SK-N-SH (cell line): ENCODE results near the gene ADGRF5. TPM values are rescaled to one million over a fixed set of nuclear protein-coding genes. Genes with fewer than 3 reads are reported as not detected.

ENCODE experiments used
- CTCF ChIA-PET: fragments of 300-600, 350-600 bp; formaldehyde crosslinking; extraction: SDS; loops from one replicate; lab custom pipeline; 2021; lab: Yijun Ruan, JAX
- POLR2A ChIA-PET: fragments of 350-600 bp; sonication (Branson Sonifier 250); formaldehyde crosslinking; extraction: SDS; loops from one replicate; lab custom pipeline; 2020; ENCODE audit warnings: antibody characterized with exemption, inconsistent platforms; lab: Yijun Ruan, JAX
- DNase-seq: peaks from one replicate; pipeline ENCODE4 v3.0.0; 2012
- H2AFZ ChIP-seq: fragments of 200-600 bp; sonication (generic); 2 replicates; pipeline ENCODE4 v1.8.1; 2016; ENCODE audit warnings: antibody characterized with exemption, mild to moderate bottlenecking, low read depth
- H3F3A ChIP-seq: fragments of 200-600 bp; sonication (generic); replicated peaks from 2 replicates; pipeline ENCODE3; 2016; ENCODE audit warnings: antibody characterized with exemption, mild to moderate bottlenecking; ENCODE audit not compliant: insufficient read depth
- H3K27ac ChIP-seq, 2 experiments: fragments of 200-500 bp in 1 of 2; fragments of 200-600 bp in 1 of 2; sonication (Bioruptor generic) in 1 of 2; sonication (generic), shearing (Covaris generic) in 1 of 2; 2 replicates each; pipeline versions ENCODE4 v1.5.1 to v1.6.1; 2014 to 2016; ENCODE audit warnings: low read depth in 2 of 2, inconsistent platforms in 1 of 2, low read length in 1 of 2, mild to moderate bottlenecking in 1 of 2, mixed read lengths in 1 of 2
- H3K27me3 ChIP-seq: fragments of 200-600 bp; sonication (generic), shearing (Covaris generic); 2 replicates; pipeline ENCODE4 v1.6.1; 2016; ENCODE audit warnings: mixed run types; ENCODE audit not compliant: insufficient read depth
- H3K36me3 ChIP-seq, 2 experiments: fragments of 200-500 bp in 1 of 2; fragments of 200-600 bp in 1 of 2; sonication (Bioruptor generic) in 1 of 2; sonication (generic) in 1 of 2; replicated peaks in 1 of 2; 2 replicates each; pipeline versions ENCODE3 to v1.5.1; 2014 to 2016; ENCODE audit warnings: low read length in 1 of 2, mild to moderate bottlenecking in 1 of 2; ENCODE audit not compliant: insufficient read depth in 2 of 2, control insufficient read depth in 1 of 2
- H3K4me1 ChIP-seq, 2 experiments: fragments of 200-500 bp in 1 of 2; fragments of 200-600 bp in 1 of 2; sonication (Bioruptor generic) in 1 of 2; sonication (generic), shearing (Covaris generic) in 1 of 2; 2 replicates each; pipeline versions ENCODE4 v1.5.1 to v1.6.1; 2014 to 2016; ENCODE audit warnings: low read depth in 1 of 2, low read length in 1 of 2, mixed run types in 1 of 2; ENCODE audit not compliant: insufficient read depth in 2 of 2, control insufficient read depth in 1 of 2
- H3K4me2 ChIP-seq: fragments of 200-600 bp; sonication (generic), shearing (Covaris generic); 2 replicates; pipeline ENCODE4 v1.6.1; 2017; ENCODE audit warnings: mixed run types
- H3K4me3 ChIP-seq, 2 experiments: fragments of 200-500 bp in 1 of 2; fragments of 200-600 bp in 1 of 2; sonication (Bioruptor generic) in 1 of 2; sonication (generic), shearing (Covaris generic) in 1 of 2; 2 replicates each; pipeline versions ENCODE4 v1.5.1 to v1.8.1; 2014 to 2016; ENCODE audit warnings: low read depth in 2 of 2, inconsistent platforms in 1 of 2, low read length in 1 of 2, mild to moderate bottlenecking in 1 of 2, mixed read lengths in 1 of 2, moderate library complexity in 1 of 2
- H3K79me2 ChIP-seq: fragments of 200-600 bp; sonication (generic); 2 replicates; pipeline ENCODE4 v1.8.1; 2017; ENCODE audit warnings: mild to moderate bottlenecking; ENCODE audit not compliant: insufficient read depth
- H3K9ac ChIP-seq: fragments of 200-600 bp; sonication (generic); 2 replicates; pipeline ENCODE4 v1.6.1; 2017; ENCODE audit warnings: mixed run types
- H3K9me2 ChIP-seq: fragments of 200-600 bp; sonication (generic); 2 replicates; pipeline ENCODE4 v1.6.1; 2017; ENCODE audit warnings: mixed run types
- H3K9me3 ChIP-seq: fragments of 200-600 bp; sonication (generic); 2 replicates; pipeline ENCODE4 v1.6.1; 2017; ENCODE audit warnings: mixed run types, mild to moderate bottlenecking, moderate library complexity
- H4K20me1 ChIP-seq: fragments of 200-600 bp; sonication (generic); 2 replicates; pipeline ENCODE4 v1.6.1; 2017; ENCODE audit warnings: mild to moderate bottlenecking, mixed run types; ENCODE audit not compliant: insufficient read depth
- CHD2 ChIP-seq: fragments of 150-350 bp; IDR thresholded peaks from 2 replicates; pipeline ENCODE4 v1.6.1; 2018; ENCODE audit warnings: low read length; ENCODE audit not compliant: partially characterized antibody
- EP300 ChIP-seq, 2 experiments: IDR thresholded peaks; 2 replicates each; pipeline versions ENCODE4 v1.4.0 to v1.6.1; 2012; ENCODE audit warnings: borderline replicate concordance in 1 of 2, low read depth in 1 of 2, low read length in 1 of 2
- EZH2phosphoT487 ChIP-seq: fragments of 200-600 bp; sonication (generic); IDR thresholded peaks from 2 replicates; pipeline ENCODE4 v1.6.1; 2017; ENCODE audit warnings: low read depth, mixed run types, mild to moderate bottlenecking, antibody characterized with exemption, moderate library complexity, borderline replicate concordance
- FOXM1 ChIP-seq: IDR thresholded peaks from 2 replicates; pipeline ENCODE4 v1.4.0; 2012; ENCODE audit warnings: low read depth, mild to moderate bottlenecking
- MEF2A ChIP-seq: IDR thresholded peaks from 2 replicates; pipeline ENCODE4 v1.4.0; 2012; ENCODE audit warnings: low read depth, borderline replicate concordance
- NRF1 ChIP-seq: IDR thresholded peaks from 2 replicates; pipeline ENCODE4 v1.6.1; 2012; ENCODE audit warnings: low read depth, mild to moderate bottlenecking, low read length
- RAD21 ChIP-seq: IDR thresholded peaks from 2 replicates; pipeline ENCODE4 v1.6.1; 2012; ENCODE audit warnings: mild to moderate bottlenecking, low read length
- RCOR1 ChIP-seq: fragments of 150-350 bp; IDR thresholded peaks from 2 replicates; pipeline ENCODE4 v1.6.1; 2017; ENCODE audit warnings: antibody characterized with exemption, low read length
- RFX5 ChIP-seq: IDR thresholded peaks from 2 replicates; pipeline ENCODE4 v1.6.1; 2012; ENCODE audit warnings: mild to moderate bottlenecking, improper control_type of control experiment, low read length
- RXRA ChIP-seq: IDR thresholded peaks from 2 replicates; pipeline ENCODE4 v1.4.0; 2012; ENCODE audit warnings: low read depth, mild to moderate bottlenecking, borderline replicate concordance
- SMC3 ChIP-seq: IDR thresholded peaks from 2 replicates; pipeline ENCODE4 v1.6.1; 2012; ENCODE audit warnings: low read depth, low read length, improper control_type of control experiment
- TAF1 ChIP-seq: IDR thresholded peaks from 2 replicates; pipeline ENCODE4 v1.6.1; 2012; ENCODE audit warnings: low read depth, mild to moderate bottlenecking, low read length, moderate library complexity, borderline replicate concordance
- TEAD4 ChIP-seq: IDR thresholded peaks from 2 replicates; pipeline ENCODE4 v1.4.0; 2012; ENCODE audit warnings: mild to moderate bottlenecking, borderline replicate concordance; ENCODE audit not compliant: insufficient read depth
- WGBS: methylation state at CpG from one replicate; pipeline ENCODE4 v1.1.6; 2017; ENCODE audit warnings: low lambda C conversion rate; 5-methylcytosine and 5-hydroxymethylcytosine counted together
- polyA plus RNA-seq, 3 experiments: library from polyadenylated mRNA; depleted of rRNA; stranded (reverse); fragments of >200 nt; gene quantifications; 2 replicates each; pipeline ENCODE4 v1.2.3, GENCODE V29; 2012
- TF ChIP-seq, protein P1 (sequence below): fragments of 150-350 bp; IDR thresholded peaks from 2 replicates; pipeline ENCODE4 v1.6.1; 2017; ENCODE audit warnings: antibody characterized with exemption, low read length, low read depth, borderline replicate concordance
- TF ChIP-seq, protein P2 (sequence below): IDR thresholded peaks from 2 replicates; pipeline ENCODE4 v1.6.1; 2012; ENCODE audit warnings: mild to moderate bottlenecking, low read depth, low read length, moderate library complexity
- TF ChIP-seq, protein P3 (sequence below): IDR thresholded peaks from 2 replicates; pipeline ENCODE4 v1.4.0; 2012; ENCODE audit warnings: low read depth, borderline replicate concordance
- TF ChIP-seq, protein P4 (sequence below): IDR thresholded peaks from 2 replicates; pipeline ENCODE4 v1.4.0; 2012; ENCODE audit warnings: low read depth, borderline replicate concordance

ADGRF5 gene
- polyA plus RNA-seq, 1 of the 3 experiments (the other 2 are of a cell fraction): 0.02 TPM

DNA sequence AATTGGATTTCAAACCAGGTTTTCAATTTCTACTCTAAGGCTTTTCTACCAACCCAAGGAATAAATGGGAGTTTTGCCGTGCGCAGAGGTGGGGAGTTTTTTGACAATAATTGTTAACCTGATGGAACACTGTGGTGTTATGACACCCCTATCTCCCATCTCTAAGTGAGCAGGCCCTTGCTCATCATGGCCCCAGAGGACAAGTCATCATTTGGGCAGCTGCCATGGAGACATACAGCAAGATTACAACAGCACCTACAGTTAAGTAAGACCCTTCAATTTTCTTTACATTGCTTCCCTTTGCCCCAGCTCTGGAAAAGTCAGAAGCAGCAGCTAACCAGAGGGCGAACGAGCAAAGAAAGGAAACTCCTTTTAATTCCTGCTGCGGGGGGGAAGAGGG is 54.3 kb downstream of the ADGRF5 start:
- no peaks in the 10 kb centered on the region for H3K9me2 ChIP-seq
- H3K27ac ChIP-seq: no peak overlapping the region
- no peaks in the 10 kb centered on the region for H3K79me2 ChIP-seq
- H3K4me3 ChIP-seq: no peak overlapping the region
- H3F3A ChIP-seq: no peaks in the 10 kb centered on the region
- no peak overlapping the region for H3K9ac ChIP-seq
- no peak overlapping the region for H2AFZ ChIP-seq
- ChIA-PET POLR2A (no interaction called here), CTCF (interaction anchor here (3.8 kb wide), 1 partner anchor 11 kb away, joined by 18 read pairs; no protein-coding TSS in a partner anchor)
- WGBS: 2% methylated on average over 5 of the region's 5 CpGs
- TF ChIP-seq RXRA (no peak), RCOR1 (no peak), TEAD4 (no peak), EZH2phosphoT487 (no peak), NRF1 (no peak), SMC3 (no peak), RAD21 (no peak), CHD2 (no peak), RFX5 (no peak), MEF2A (no peak), TAF1 (no peak), EP300 (IDR thresholded peaks at IDR 0.05; ENCODE audit: borderline replicate concordance in 1 of 2, low read depth in 1 of 2, low read length in 1 of 2) (no peak), FOXM1 (no peak)
- TF ChIP-seq, protein P1, sequence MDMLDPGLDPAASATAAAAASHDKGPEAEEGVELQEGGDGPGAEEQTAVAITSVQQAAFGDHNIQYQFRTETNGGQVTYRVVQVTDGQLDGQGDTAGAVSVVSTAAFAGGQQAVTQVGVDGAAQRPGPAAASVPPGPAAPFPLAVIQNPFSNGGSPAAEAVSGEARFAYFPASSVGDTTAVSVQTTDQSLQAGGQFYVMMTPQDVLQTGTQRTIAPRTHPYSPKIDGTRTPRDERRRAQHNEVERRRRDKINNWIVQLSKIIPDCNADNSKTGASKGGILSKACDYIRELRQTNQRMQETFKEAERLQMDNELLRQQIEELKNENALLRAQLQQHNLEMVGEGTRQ: no peak
- TF ChIP-seq, protein P2, sequence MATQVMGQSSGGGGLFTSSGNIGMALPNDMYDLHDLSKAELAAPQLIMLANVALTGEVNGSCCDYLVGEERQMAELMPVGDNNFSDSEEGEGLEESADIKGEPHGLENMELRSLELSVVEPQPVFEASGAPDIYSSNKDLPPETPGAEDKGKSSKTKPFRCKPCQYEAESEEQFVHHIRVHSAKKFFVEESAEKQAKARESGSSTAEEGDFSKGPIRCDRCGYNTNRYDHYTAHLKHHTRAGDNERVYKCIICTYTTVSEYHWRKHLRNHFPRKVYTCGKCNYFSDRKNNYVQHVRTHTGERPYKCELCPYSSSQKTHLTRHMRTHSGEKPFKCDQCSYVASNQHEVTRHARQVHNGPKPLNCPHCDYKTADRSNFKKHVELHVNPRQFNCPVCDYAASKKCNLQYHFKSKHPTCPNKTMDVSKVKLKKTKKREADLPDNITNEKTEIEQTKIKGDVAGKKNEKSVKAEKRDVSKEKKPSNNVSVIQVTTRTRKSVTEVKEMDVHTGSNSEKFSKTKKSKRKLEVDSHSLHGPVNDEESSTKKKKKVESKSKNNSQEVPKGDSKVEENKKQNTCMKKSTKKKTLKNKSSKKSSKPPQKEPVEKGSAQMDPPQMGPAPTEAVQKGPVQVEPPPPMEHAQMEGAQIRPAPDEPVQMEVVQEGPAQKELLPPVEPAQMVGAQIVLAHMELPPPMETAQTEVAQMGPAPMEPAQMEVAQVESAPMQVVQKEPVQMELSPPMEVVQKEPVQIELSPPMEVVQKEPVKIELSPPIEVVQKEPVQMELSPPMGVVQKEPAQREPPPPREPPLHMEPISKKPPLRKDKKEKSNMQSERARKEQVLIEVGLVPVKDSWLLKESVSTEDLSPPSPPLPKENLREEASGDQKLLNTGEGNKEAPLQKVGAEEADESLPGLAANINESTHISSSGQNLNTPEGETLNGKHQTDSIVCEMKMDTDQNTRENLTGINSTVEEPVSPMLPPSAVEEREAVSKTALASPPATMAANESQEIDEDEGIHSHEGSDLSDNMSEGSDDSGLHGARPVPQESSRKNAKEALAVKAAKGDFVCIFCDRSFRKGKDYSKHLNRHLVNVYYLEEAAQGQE: no peak
- TF ChIP-seq, protein P3, sequence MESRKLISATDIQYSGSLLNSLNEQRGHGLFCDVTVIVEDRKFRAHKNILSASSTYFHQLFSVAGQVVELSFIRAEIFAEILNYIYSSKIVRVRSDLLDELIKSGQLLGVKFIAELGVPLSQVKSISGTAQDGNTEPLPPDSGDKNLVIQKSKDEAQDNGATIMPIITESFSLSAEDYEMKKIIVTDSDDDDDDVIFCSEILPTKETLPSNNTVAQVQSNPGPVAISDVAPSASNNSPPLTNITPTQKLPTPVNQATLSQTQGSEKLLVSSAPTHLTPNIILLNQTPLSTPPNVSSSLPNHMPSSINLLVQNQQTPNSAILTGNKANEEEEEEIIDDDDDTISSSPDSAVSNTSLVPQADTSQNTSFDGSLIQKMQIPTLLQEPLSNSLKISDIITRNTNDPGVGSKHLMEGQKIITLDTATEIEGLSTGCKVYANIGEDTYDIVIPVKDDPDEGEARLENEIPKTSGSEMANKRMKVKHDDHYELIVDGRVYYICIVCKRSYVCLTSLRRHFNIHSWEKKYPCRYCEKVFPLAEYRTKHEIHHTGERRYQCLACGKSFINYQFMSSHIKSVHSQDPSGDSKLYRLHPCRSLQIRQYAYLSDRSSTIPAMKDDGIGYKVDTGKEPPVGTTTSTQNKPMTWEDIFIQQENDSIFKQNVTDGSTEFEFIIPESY: no peak
- TF ChIP-seq, protein P4, sequence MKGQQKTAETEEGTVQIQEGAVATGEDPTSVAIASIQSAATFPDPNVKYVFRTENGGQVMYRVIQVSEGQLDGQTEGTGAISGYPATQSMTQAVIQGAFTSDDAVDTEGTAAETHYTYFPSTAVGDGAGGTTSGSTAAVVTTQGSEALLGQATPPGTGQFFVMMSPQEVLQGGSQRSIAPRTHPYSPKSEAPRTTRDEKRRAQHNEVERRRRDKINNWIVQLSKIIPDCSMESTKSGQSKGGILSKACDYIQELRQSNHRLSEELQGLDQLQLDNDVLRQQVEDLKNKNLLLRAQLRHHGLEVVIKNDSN: no peak
- H3K9me3 ChIP-seq: no peaks in the 10 kb centered on the region
- no peaks in the 10 kb centered on the region for H3K4me1 ChIP-seq
- H3K4me2 ChIP-seq: no peak overlapping the region
- peaks cover 13% of the 10 kb centered on the region for H3K27me3 ChIP-seq
- no peaks in the 10 kb centered on the region for H4K20me1 ChIP-seq
- DNase-seq: no peak
- H3K36me3 ChIP-seq: no peaks in the 10 kb centered on the region
